DND-41 (cell line): ENCODE data around the gene CTNNA3.

ENCODE experiments used
- CTCF ChIP-seq: IDR thresholded peaks from 2 replicates; pipeline ENCODE4 v1.5.1; 2012; ENCODE audit warnings: borderline replicate concordance, low read length, moderate library complexity, mild to moderate bottlenecking; ENCODE audit not compliant: poor library complexity, severe bottlenecking; ENCODE audit errors: extremely low read depth
- EZH2 ChIP-seq: IDR thresholded peaks from 3 replicates; pipeline ENCODE4 v1.6.1; 2012; ENCODE audit warnings: borderline replicate concordance, low read depth, mild to moderate bottlenecking, moderate library complexity, low read length, inconsistent platforms; ENCODE audit not compliant: severe bottlenecking

DNA sequence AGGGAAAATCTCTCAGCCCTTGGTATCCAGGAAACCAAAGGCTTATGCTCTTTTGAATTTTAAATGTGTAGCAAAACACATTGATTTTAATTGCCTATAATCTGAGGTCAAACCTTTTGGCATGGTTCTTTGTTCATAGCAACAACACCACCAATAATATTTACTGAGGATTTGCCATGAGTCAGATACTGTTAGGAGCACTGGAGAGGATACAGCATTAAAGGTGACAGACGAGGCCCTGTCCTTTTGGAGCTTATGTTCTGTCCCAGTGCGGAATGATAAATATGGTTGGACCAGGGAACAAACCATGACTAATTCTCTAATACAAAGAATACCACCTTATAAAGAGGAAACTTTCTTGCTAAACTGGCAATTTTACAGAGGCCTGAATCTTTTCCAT is 176.6 kb downstream of the CTNNA3 start:
- TF ChIP-seq CTCF (no peak), EZH2 (no peak)
